ENCODE measurements around the gene SLC15A2. TPM values are rescaled to one million over a fixed set of nuclear protein-coding genes. Genes with fewer than 3 reads are reported as not detected.

Gene SLC15A2
- polyA plus RNA-seq, 1 experiment = 0.11 TPM

DNA sequence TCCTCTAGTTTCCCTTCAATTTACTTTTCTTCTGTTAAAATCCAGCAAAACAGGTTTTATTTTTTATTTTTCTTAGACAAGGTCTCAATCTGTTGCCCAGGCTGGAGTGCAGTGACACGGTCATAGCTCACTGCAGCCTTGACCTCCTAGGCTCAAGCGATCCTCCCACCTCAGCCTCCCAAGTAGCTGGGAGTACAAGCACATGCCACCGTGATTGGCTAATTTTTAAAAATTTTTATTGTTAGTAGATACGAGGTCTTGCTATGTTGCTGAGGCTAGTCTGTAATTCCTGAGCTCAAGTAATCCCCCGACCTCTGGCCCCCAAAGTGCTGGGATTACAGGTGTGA, 86.2 kb downstream of the SLC15A2 start:
- ChIA-PET CTCF (no interaction called here), POLR2A (no interaction called here)
- H3K4me3 ChIP-seq (ENCODE audit: low read depth, low read length) = no peak overlapping the region
- no peaks in the 10 kb centered on the region for H3K27me3 ChIP-seq (ENCODE audit: control insufficient read depth, insufficient read depth, low read length)
- no peak for TF ChIP-seq CTCF (IDR thresholded peaks at IDR 0.05; ENCODE audit: insufficient read depth, low read depth, low read length)
- H3K36me3 ChIP-seq (ENCODE audit: control insufficient read depth, insufficient read depth, low read length) = no peaks in the 10 kb centered on the region
- DNase-seq (ENCODE audit: low read depth) = no peak

GRCh38 chr3:121981473-121981872, 87.3 kb downstream of the SLC15A2 start:
- H3K36me3 ChIP-seq (ENCODE audit: control insufficient read depth, insufficient read depth, low read length) = no peaks in the 10 kb centered on the region
- ChIA-PET POLR2A (no interaction called here), CTCF (no interaction called here)
- no peak for TF ChIP-seq CTCF (IDR thresholded peaks at IDR 0.05; ENCODE audit: insufficient read depth, low read depth, low read length)
- no peaks in the 10 kb centered on the region for H3K27me3 ChIP-seq (ENCODE audit: control insufficient read depth, insufficient read depth, low read length)
- no peak overlapping the region for H3K4me3 ChIP-seq (ENCODE audit: low read depth, low read length)
- DNase-seq (ENCODE audit: low read depth) = no peak

DNA sequence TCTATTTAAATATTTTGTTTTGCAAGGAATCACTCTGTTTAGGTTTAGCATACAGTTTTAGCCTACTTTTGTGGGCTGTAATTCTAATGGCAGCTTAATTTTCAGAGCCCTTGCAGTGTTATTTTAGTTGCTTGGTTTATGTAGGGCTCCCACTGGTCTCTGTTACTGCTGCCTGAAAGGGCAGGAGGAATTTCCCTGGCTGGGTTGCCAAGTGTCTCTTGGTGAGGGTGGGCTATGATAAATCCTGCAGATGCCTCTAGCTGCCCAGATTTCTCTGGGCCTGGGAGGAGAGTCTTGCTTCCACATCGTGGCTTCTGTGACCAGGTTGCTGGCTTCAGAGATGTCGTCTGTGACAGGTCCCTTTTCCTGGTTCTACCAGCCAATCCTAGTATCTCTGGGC, 91.6 kb downstream of the SLC15A2 start:
- H3K4me3 ChIP-seq (ENCODE audit: low read depth, low read length) = no peak overlapping the region
- no peaks in the 10 kb centered on the region for H3K36me3 ChIP-seq (ENCODE audit: control insufficient read depth, insufficient read depth, low read length)
- ChIA-PET CTCF (no interaction called here), POLR2A (no interaction called here)
- H3K27me3 ChIP-seq (ENCODE audit: control insufficient read depth, insufficient read depth, low read length) = no peaks in the 10 kb centered on the region
- no peak for DNase-seq (ENCODE audit: low read depth)
- no peak for TF ChIP-seq CTCF (IDR thresholded peaks at IDR 0.05; ENCODE audit: insufficient read depth, low read depth, low read length)

GRCh38 chr3:121988146-121988545, 93.9 kb downstream of the SLC15A2 start:
- POLR2A ChIA-PET = no interaction called here
- Histone ChIP-seq H3K4me3 (ENCODE audit: low read depth, low read length) (no peak overlapping the region), H3K27me3 (ENCODE audit: control insufficient read depth, insufficient read depth, low read length) (no peaks in the 10 kb centered on the region), H3K36me3 (ENCODE audit: control insufficient read depth, insufficient read depth, low read length) (no peaks in the 10 kb centered on the region)
- CTCF ChIA-PET = no interaction called here
- no peak for DNase-seq (ENCODE audit: low read depth)
- no peak for TF ChIP-seq CTCF (IDR thresholded peaks at IDR 0.05; ENCODE audit: insufficient read depth, low read depth, low read length)

GRCh38 chr3:121989943-121990342, 95.7 kb downstream of the SLC15A2 start:
- no peaks in the 10 kb centered on the region for H3K36me3 ChIP-seq (ENCODE audit: control insufficient read depth, insufficient read depth, low read length)
- TF ChIP-seq CTCF (IDR thresholded peaks at IDR 0.05; ENCODE audit: insufficient read depth, low read depth, low read length) = no peak
- no peak overlapping the region for H3K4me3 ChIP-seq (ENCODE audit: low read depth, low read length)
- H3K27me3 ChIP-seq (ENCODE audit: control insufficient read depth, insufficient read depth, low read length) = no peaks in the 10 kb centered on the region
- ChIA-PET POLR2A (no interaction called here), CTCF (no interaction called here)
- DNase-seq (ENCODE audit: low read depth) = no peak
